Measurements from ENCODE around the gene CHCHD10.

- no peak for TF ChIP-seq EHMT2 (IDR thresholded peaks at IDR 0.05; ENCODE audit: low read depth)
- no peak for TF ChIP-seq REST (IDR thresholded peaks at IDR 0.05)
- no peak for TF ChIP-seq CTCF (IDR thresholded peaks at IDR 0.05)
- no peak for TF ChIP-seq POLR2A (IDR thresholded peaks at IDR 0.05; ENCODE audit: low read length)
- TF ChIP-seq HES2 (IDR thresholded peaks at IDR 0.05), result no peak
- TF ChIP-seq RFX5 (IDR thresholded peaks at IDR 0.05), result no peak
- no peak for TF ChIP-seq MAX (IDR thresholded peaks at IDR 0.05)
- no peak for TF ChIP-seq USF2 (IDR thresholded peaks at IDR 0.05)
- no peak for TF ChIP-seq E2F6 (IDR thresholded peaks at IDR 0.05; ENCODE audit: borderline replicate concordance, low read depth)
- no peak for TF ChIP-seq HOXA7 (CRISPR knock-in tag; IDR thresholded peaks at IDR 0.05)
- TF ChIP-seq RCOR1 (IDR thresholded peaks at IDR 0.05; ENCODE audit: low read depth, low read length), result no peak
- no peak for TF ChIP-seq BHLHE40 (IDR thresholded peaks at IDR 0.05; ENCODE audit: low read depth, low read length)
- no peak for TF ChIP-seq CEBPB (IDR thresholded peaks at IDR 0.05)
Observed at GRCh38 chr22:23806837-23807236, 39.1 kb upstream of the CHCHD10 start.
